K562 (cell line): ENCODE data around the gene BSPRY. TPM values are rescaled to one million over a fixed set of nuclear protein-coding genes. Genes with fewer than 3 reads are reported as not detected.

ENCODE experiments used
- ATAC-seq: fragments of 200-7000 bp; cut with Tn5 transposase; 3 replicates; pipeline ENCODE4 v1.9.1; 2020; ENCODE audit warnings: moderate library complexity
- BruUV-seq: library from RNA; stranded (reverse); fragments of 400-500 nt; replicated peaks from 2 replicates; lab custom pipeline; 2021; lab: Mats Ljungman, UMichigan
- CTCF ChIA-PET: fragments of 300-600 bp; formaldehyde crosslinking; extraction: SDS; loops from one replicate; lab custom pipeline; 2021; ENCODE audit warnings: low intra/inter-chr PET ratio; lab: Yijun Ruan, JAX
- POLR2A ChIA-PET: fragments of 300-600, 350-650 bp; sonication (Branson Sonifier 250); formaldehyde crosslinking; extraction: SDS; loops from one replicate; lab custom pipeline; 2021; ENCODE audit warnings: antibody characterized with exemption, inconsistent platforms; lab: Yijun Ruan, JAX
- DNase-seq, 4 experiments: peaks; one replicate each; pipeline versions ENCODE4 v3.0.0 to v3.0.0-alpha.2; 2011 to 2018; ENCODE audit warnings: low spot score in 3 of 4, mixed read lengths in 3 of 4; ENCODE audit errors: extremely low read depth in 1 of 4
- FAIRE-seq: peaks from 2 replicates; lab custom pipeline; 2011; peaks lifted over from hg19 to GRCh38; lab: Jason Lieb, UNC
- H2AFZ ChIP-seq: 2 replicates; pipeline ENCODE4 v1.6.0; 2011; ENCODE audit warnings: low read depth, low read length, control low read depth, inconsistent platforms
- H3K27ac ChIP-seq: fragments of 200-600 bp; 3 replicates; pipeline ENCODE4 v1.8.0; 2011; ENCODE audit warnings: low read depth, mild to moderate bottlenecking, control low read depth, inconsistent platforms, low read length, moderate library complexity, mixed read lengths; ENCODE audit errors: extremely low read depth
- H3K27me3 ChIP-seq, 2 experiments: fragments of 300-600 bp in 1 of 2; 2 replicates in 1 of 2; 3 replicates in 1 of 2; pipeline versions ENCODE4 v1.6.0 to v1.8.0; 2011; ENCODE audit warnings: inconsistent platforms in 2 of 2, low read length in 2 of 2, mild to moderate bottlenecking in 1 of 2, mixed read lengths in 1 of 2, moderate library complexity in 1 of 2; ENCODE audit not compliant: control insufficient read depth in 2 of 2, insufficient read depth in 2 of 2
- H3K36me3 ChIP-seq: fragments of 300-600 bp; 3 replicates; pipeline ENCODE4 v1.8.0; 2011; ENCODE audit warnings: mild to moderate bottlenecking, low read length, inconsistent platforms; ENCODE audit not compliant: control insufficient read depth, insufficient read depth
- H3K4me1 ChIP-seq, 2 experiments: fragments of 200-600 bp in 1 of 2; replicated peaks in 1 of 2; 2 replicates in 1 of 2; 3 replicates in 1 of 2; pipeline versions ENCODE4 v1.5.1 to v1.8.0; 2011; ENCODE audit warnings: inconsistent platforms in 2 of 2, low read length in 2 of 2, mild to moderate bottlenecking in 1 of 2, mixed read lengths in 1 of 2, moderate library complexity in 1 of 2; ENCODE audit not compliant: control insufficient read depth in 2 of 2, insufficient read depth in 2 of 2
- H3K4me2 ChIP-seq: 2 replicates; pipeline ENCODE4 v1.6.1; 2011; ENCODE audit warnings: low read length, control low read depth, inconsistent platforms, mixed read lengths; ENCODE audit not compliant: insufficient read depth
- H3K4me3 ChIP-seq: fragments of 200-600 bp; sonication (generic), shearing (Covaris generic); 2 replicates; pipeline ENCODE4 v1.5.1; 2016; ENCODE audit warnings: control low read depth, inconsistent platforms
- H3K79me2 ChIP-seq: fragments of 200-600 bp; 3 replicates; pipeline ENCODE4 v1.8.0; 2011; ENCODE audit warnings: low read length, inconsistent platforms; ENCODE audit not compliant: control insufficient read depth, insufficient read depth
- H3K9ac ChIP-seq, 2 experiments: 2 replicates each; pipeline versions ENCODE4 v1.6.0 to v1.6.1; 2011; ENCODE audit warnings: low read depth in 2 of 2, low read length in 2 of 2, control low read depth in 1 of 2, inconsistent platforms in 1 of 2, mild to moderate bottlenecking in 1 of 2, mixed read lengths in 1 of 2; ENCODE audit not compliant: insufficient read depth in 1 of 2
- H3K9me1 ChIP-seq: one replicate; pipeline ENCODE4 v1.6.0; 2011; ENCODE audit warnings: inconsistent platforms, mild to moderate bottlenecking, low read length, moderate library complexity; ENCODE audit not compliant: control insufficient read depth, insufficient read depth
- H3K9me3 ChIP-seq: replicated peaks from 2 replicates; pipeline ENCODE4 v1.5.1; 2011; ENCODE audit warnings: low read depth, low read length, inconsistent platforms; ENCODE audit not compliant: control insufficient read depth, insufficient read depth
- H4K20me1 ChIP-seq: replicated peaks from 2 replicates; pipeline ENCODE4 v1.6.1; 2011; ENCODE audit warnings: low read length, inconsistent platforms, mixed read lengths; ENCODE audit not compliant: control insufficient read depth, insufficient read depth
- CHAMP1 ChIP-seq: fragments of 450-650 bp; IDR thresholded peaks from 2 replicates; pipeline ENCODE4 v1.6.1; 2016; ENCODE audit warnings: mild to moderate bottlenecking
- CREB3L1 ChIP-seq: fragments of 450-650 bp; IDR thresholded peaks from 2 replicates; pipeline ENCODE4 v1.6.1; 2014; ENCODE audit warnings: low read depth, mild to moderate bottlenecking, moderate library complexity, borderline replicate concordance
- IRF9 ChIP-seq: fragments of 450-650 bp; IDR thresholded peaks from 2 replicates; pipeline ENCODE4 v1.6.1; 2016; ENCODE audit warnings: missing biosample characterization, missing genetic modification characterization
- LCOR ChIP-seq: sonication (generic); formaldehyde crosslinking; IDR thresholded peaks from 2 replicates; pipeline ENCODE4 v1.8.0; 2022; ENCODE audit warnings: mild to moderate bottlenecking, missing genetic modification reagents
- MAZ ChIP-seq, 2 experiments: fragments of 450-650 bp in 1 of 2; sonication (generic) in 1 of 2; formaldehyde crosslinking; IDR thresholded peaks in 1 of 2; conservative IDR thresholded peaks in 1 of 2; 2 replicates each; pipeline versions ENCODE4 v1.4.0 to v1.5.0; 2020; ENCODE audit warnings: mild to moderate bottlenecking in 1 of 2, missing genetic modification reagents in 1 of 2
- NKRF ChIP-seq: fragments of 450-650 bp; IDR thresholded peaks from 2 replicates; pipeline ENCODE4 v1.6.1; 2016; ENCODE audit warnings: borderline replicate concordance
- PCBP2 ChIP-seq: fragments of 200-400 bp; formaldehyde crosslinking; IDR thresholded peaks from 2 replicates; pipeline ENCODE4 v1.6.1; 2018; ENCODE audit warnings: low read length, low read depth, mild to moderate bottlenecking, moderate library complexity; ENCODE audit not compliant: poor library complexity, severe bottlenecking
- PHB ChIP-seq: fragments of 250-450 bp; sonication (Bioruptor Pico); IDR thresholded peaks from 2 replicates; pipeline ENCODE4 v1.5.0; 2021
- RBM17 ChIP-seq: fragments of 200-400 bp; formaldehyde crosslinking; IDR thresholded peaks from 2 replicates; pipeline ENCODE4 v1.6.1; 2017; ENCODE audit warnings: low read depth, mild to moderate bottlenecking, low read length, borderline replicate concordance
- STAT5A ChIP-seq: IDR thresholded peaks from 2 replicates; pipeline ENCODE4 v1.6.1; 2012; ENCODE audit warnings: low read length, inconsistent platforms, borderline replicate concordance
- TEAD4 ChIP-seq, 2 experiments: sonication (generic) in 1 of 2; formaldehyde crosslinking in 1 of 2; IDR thresholded peaks; 2 replicates each; pipeline versions ENCODE4 v1.6.1 to v1.8.0; 2012 to 2022; ENCODE audit warnings: borderline replicate concordance in 1 of 2, inconsistent platforms in 1 of 2, low read length in 1 of 2, mild to moderate bottlenecking in 1 of 2, missing genetic modification reagents in 1 of 2
- ZNF174 ChIP-seq: fragments of 250-450 bp; sonication (Bioruptor Pico); IDR thresholded peaks from 2 replicates; pipeline ENCODE4 v1.4.0; 2020; ENCODE audit warnings: mild to moderate bottlenecking
- ZNF354B ChIP-seq: fragments of 250-450 bp; sonication (Bioruptor Pico); IDR thresholded peaks from 2 replicates; pipeline ENCODE4 v1.4.0; 2020
- ZNF830 ChIP-seq: fragments of 250-450 bp; sonication (Bioruptor Pico); IDR thresholded peaks from 2 replicates; pipeline ENCODE4 v1.5.0; 2021; ENCODE audit warnings: mild to moderate bottlenecking
- WGBS: fragments of 100-300 bp; shearing (Covaris generic); methylation state at CpG from one replicate; pipeline ENCODE4 v1.1.6; 2016; ENCODE audit warnings: low coverage, mixed read lengths; ENCODE audit not compliant: insufficient coverage; ENCODE audit errors: missing lambda C conversion rate; 5-methylcytosine and 5-hydroxymethylcytosine counted together
- in situ Hi-C: fragments of 300-500 bp; cut with MboI; formaldehyde crosslinking; loops from 4 replicates; pipeline ENCODE4 v1.15.0; 2018; ENCODE audit warnings: inconsistent platforms, mixed read lengths
- intact Hi-C: fragments of 100-400 bp; cut with micrococcal nuclease; formaldehyde crosslinking; loops from 2 replicates; pipeline ENCODE4 v1.14.2; 2022
- polyA plus RNA-seq, 8 experiments: library from polyadenylated mRNA; depleted of rRNA in 4 of 8; stranded (reverse) in 5 of 8; unstranded in 3 of 8; fragments of >200 nt; fragmentation: Nextera tagmentation in 2 of 8; fragmentation: Illumina TruSeq in 1 of 8; extraction: Ambion mirVana in 2 of 8; extraction: Trizol in 1 of 8; gene quantifications; 2 replicates each; pipeline versions ENCODE4 v1.2.1 to v1.2.3, GENCODE V29; 2011 to 2014; ENCODE audit warnings: inconsistent platforms in 1 of 8, missing spikeins in 1 of 8
- total RNA-seq, 7 experiments: library from RNA; depleted of rRNA in 6 of 7; stranded (reverse); fragments of >200 nt in 6 of 7; fragmentation: Illumina TruSeq in 2 of 7; extraction: Trizol in 2 of 7; gene quantifications; 2 replicates each; pipeline versions ENCODE4 v1.2.1 to v1.2.3, GENCODE V29; 2011 to 2021; ENCODE audit warnings: low replicate concordance in 1 of 7

BSPRY gene
- total and polyA plus RNA-seq, 9 of the 15 experiments (the other 6 are each of a cell fraction or from before 2014, with no cell fraction given): 0.07 to 0.67 (median 0.18) TPM

- peaks cover 36% of the 10 kb centered on the region; the same call in 2 of the 3 replicates for H3K36me3 ChIP-seq
- in situ Hi-C loops (no loop called here), intact Hi-C loops (no loop called here)
- H3K4me2 ChIP-seq: no peak overlapping the region
- FAIRE-seq (no peak), ATAC-seq (no peak), DNase-seq (no peak)
- no peaks in the 10 kb centered on the region for H3K27me3 ChIP-seq
- no peaks in the 10 kb centered on the region for H3K9me3 ChIP-seq
- no peak overlapping the region for H3K9ac ChIP-seq
- H3K9me1 ChIP-seq: no peaks in the 10 kb centered on the region
- H3K4me3 ChIP-seq: no peak overlapping the region
- no peak overlapping the region for H3K27ac ChIP-seq
- no TSS peak for BruUV-seq
- ChIA-PET POLR2A (interaction anchor here (0.6 to 1.4 kb wide), 4 partner anchors 9 to 60 kb away, joined by 3 to 4 read pairs (median 3); partner anchors contain the start of gene HDHD3), CTCF (no interaction called here)
- H4K20me1 ChIP-seq: no peaks in the 10 kb centered on the region
- H3K4me1 ChIP-seq: peaks cover 0 to 8% of the 10 kb centered on the region in 2 experiments; a peak in 3 of 5 replicates
- WGBS: 86% methylated on average over 15 of the region's 17 CpGs
- no peak overlapping the region for H2AFZ ChIP-seq
- no peaks in the 10 kb centered on the region for H3K79me2 ChIP-seq
- TF ChIP-seq MAZ (CRISPR knock-in tag; conservative IDR thresholded peaks at IDR 0.05 in 1 of 2, IDR thresholded peaks at IDR 0.05 in 1 of 2): no peak
- TF ChIP-seq ZNF354B (CRISPR knock-in tag): no peak
- TF ChIP-seq CHAMP1: no peak
- TF ChIP-seq ZNF174 (CRISPR knock-in tag): no peak
- TF ChIP-seq NKRF: no peak
- no peak for TF ChIP-seq ZNF830 (CRISPR knock-in tag)
- no peak for TF ChIP-seq RBM17
- TF ChIP-seq IRF9 (tag): no peak
- no peak for TF ChIP-seq LCOR (CRISPR knock-in tag)
- TF ChIP-seq STAT5A: no peak
- no peak for TF ChIP-seq PCBP2
- TF ChIP-seq PHB: no peak
- TF ChIP-seq TEAD4 (IDR thresholded peaks at IDR 0.05; ENCODE audit: low read length): no peak
- no peak for TF ChIP-seq TEAD4 (CRISPR knock-in tag; IDR thresholded peaks at IDR 0.05; ENCODE audit: borderline replicate concordance)
- TF ChIP-seq CREB3L1: no peak
Observed at GRCh38 chr9:113390192-113390960, 41.0 kb downstream of the BSPRY start.
